Vagina (tissue), 2 donors: ENCODE measurements around the gene CD300LB.

Experiments
- POLR2A ChIP-seq, 2 donors: fragments of 450-650 bp; IDR thresholded peaks; one replicate each; pipeline ENCODE4 v1.6.1; 2017; ENCODE audit warnings: antibody characterized with exemption in 2 of 2, mild to moderate bottlenecking in 2 of 2, moderate library complexity in 2 of 2
- TF ChIP-seq, protein P1 (sequence below), 3 experiments: fragments of 450-650 bp in 2 of 3; fragments of 200-600 bp in 1 of 3; sonication (generic) in 1 of 3; IDR thresholded peaks; one replicate each; pipeline ENCODE4 v1.5.1; 2017 to 2019; ENCODE audit warnings: antibody characterized with exemption in 3 of 3, mild to moderate bottlenecking in 2 of 3, moderate library complexity in 2 of 3

DNA sequence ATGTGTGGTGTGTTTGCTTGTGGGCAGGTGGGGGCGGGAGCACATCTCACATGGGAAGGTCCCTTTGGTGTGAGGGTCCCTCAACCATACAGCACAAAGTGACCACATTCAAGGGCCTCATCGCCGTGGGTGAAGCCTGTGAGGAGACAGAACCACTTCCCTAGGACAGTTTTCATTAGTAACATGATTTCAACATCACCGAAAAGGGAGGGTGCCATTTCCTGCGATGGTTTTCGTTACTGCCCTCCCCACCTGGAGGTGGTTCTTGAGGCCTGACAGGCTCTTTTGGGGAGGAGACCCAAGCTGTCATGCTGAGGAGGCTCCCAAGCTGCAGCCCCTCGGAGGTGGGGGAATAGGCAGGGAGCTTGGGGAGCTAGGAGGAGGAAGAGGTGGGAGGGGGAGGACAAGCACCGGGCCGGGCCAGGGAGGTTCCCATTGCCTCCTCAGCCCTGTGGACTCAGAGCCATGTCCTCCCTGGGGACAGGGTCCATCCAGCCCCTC is 9.5 kb downstream of the CD300LB start:
- no peak for TF ChIP-seq POLR2A (IDR thresholded peaks at IDR 0.05)
- TF ChIP-seq, protein P1, sequence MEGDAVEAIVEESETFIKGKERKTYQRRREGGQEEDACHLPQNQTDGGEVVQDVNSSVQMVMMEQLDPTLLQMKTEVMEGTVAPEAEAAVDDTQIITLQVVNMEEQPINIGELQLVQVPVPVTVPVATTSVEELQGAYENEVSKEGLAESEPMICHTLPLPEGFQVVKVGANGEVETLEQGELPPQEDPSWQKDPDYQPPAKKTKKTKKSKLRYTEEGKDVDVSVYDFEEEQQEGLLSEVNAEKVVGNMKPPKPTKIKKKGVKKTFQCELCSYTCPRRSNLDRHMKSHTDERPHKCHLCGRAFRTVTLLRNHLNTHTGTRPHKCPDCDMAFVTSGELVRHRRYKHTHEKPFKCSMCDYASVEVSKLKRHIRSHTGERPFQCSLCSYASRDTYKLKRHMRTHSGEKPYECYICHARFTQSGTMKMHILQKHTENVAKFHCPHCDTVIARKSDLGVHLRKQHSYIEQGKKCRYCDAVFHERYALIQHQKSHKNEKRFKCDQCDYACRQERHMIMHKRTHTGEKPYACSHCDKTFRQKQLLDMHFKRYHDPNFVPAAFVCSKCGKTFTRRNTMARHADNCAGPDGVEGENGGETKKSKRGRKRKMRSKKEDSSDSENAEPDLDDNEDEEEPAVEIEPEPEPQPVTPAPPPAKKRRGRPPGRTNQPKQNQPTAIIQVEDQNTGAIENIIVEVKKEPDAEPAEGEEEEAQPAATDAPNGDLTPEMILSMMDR (IDR thresholded peaks at IDR 0.05), result no peak
